ENCODE results near the gene SSR1. TPM values are rescaled to one million over a fixed set of nuclear protein-coding genes. Genes with fewer than 3 reads are reported as not detected.

Gene SSR1
- total RNA-seq, 2 donors from 2014 or later: 145 to 167 TPM

DNA sequence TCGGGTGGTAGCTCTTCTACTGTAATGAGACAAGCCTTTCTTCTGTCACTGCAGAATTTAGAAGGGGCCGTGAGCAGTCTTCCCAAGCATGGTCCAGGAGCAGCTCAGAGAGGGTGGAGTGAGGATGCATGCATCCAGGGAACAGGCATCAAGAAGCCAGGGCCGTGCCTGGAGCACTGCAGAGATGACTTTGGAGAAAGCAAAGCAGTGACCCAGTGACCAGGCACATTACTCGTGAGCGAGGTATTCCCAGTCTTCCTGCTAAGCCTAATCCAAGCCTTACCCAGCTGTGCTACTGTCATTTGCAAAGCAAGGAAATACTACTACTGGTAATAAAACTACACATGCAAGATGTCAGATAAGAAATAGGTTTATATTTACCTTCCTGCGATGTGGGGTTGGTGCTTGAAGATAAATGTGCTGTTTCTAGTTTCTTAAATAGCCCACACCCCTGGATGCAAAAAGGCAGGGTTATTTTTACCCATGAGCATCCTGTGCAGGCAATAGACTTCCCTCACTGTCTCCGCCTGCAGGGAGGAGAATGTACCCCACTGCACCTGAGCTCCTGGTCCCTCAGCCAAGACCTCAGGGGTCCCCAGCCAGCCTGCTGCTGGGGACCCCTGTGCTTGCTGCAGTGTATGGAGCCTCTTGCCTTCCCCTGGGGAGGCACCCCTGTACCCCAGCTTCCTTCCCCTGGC is 62.9 kb downstream of the SSR1 start:
- H3K4me3 Mint-ChIP-seq: no peak overlapping the region
- Histone ChIP-seq H3K9ac (ENCODE audit: extremely low read depth, low read length, poor library complexity, severe bottlenecking) (no peak overlapping the region), H3K27me3 (ENCODE audit: control insufficient read depth, insufficient read depth, low read length, poor library complexity, severe bottlenecking) (no peaks in the 10 kb centered on the region), H3K4me3 (ENCODE audit: low read length) (no peak overlapping the region), H3K27ac (ENCODE audit: low read depth, low read length) (no peak overlapping the region), H3K9me3 (ENCODE audit: control insufficient read depth, low read length) (no peaks in the 10 kb centered on the region), H3K36me3 (ENCODE audit: control insufficient read depth, insufficient read depth, low read length) (peaks cover 69% of the 10 kb centered on the region), H3K4me1 (ENCODE audit: control insufficient read depth, insufficient read depth, low read length) (no peaks in the 10 kb centered on the region)
- H3K36me3 Mint-ChIP-seq (ENCODE audit: low read depth): peaks cover 49% of the 10 kb centered on the region
- H3K4me1 Mint-ChIP-seq: no peaks in the 10 kb centered on the region
- no peaks in the 10 kb centered on the region for H3K27me3 Mint-ChIP-seq (ENCODE audit: insufficient read depth)
- 93 to 95% methylated on average over 6 to 7 of the region's 7 CpGs for WGBS, 2 experiments (ENCODE audit: insufficient coverage in 1 of 2, insufficient read length in 1 of 2)
- DNase-seq: peak; percentile 41
- TF ChIP-seq, protein P1, sequence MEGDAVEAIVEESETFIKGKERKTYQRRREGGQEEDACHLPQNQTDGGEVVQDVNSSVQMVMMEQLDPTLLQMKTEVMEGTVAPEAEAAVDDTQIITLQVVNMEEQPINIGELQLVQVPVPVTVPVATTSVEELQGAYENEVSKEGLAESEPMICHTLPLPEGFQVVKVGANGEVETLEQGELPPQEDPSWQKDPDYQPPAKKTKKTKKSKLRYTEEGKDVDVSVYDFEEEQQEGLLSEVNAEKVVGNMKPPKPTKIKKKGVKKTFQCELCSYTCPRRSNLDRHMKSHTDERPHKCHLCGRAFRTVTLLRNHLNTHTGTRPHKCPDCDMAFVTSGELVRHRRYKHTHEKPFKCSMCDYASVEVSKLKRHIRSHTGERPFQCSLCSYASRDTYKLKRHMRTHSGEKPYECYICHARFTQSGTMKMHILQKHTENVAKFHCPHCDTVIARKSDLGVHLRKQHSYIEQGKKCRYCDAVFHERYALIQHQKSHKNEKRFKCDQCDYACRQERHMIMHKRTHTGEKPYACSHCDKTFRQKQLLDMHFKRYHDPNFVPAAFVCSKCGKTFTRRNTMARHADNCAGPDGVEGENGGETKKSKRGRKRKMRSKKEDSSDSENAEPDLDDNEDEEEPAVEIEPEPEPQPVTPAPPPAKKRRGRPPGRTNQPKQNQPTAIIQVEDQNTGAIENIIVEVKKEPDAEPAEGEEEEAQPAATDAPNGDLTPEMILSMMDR (conservative IDR thresholded peaks at IDR 0.05): peak; percentile 25
- no peak overlapping the region for H3K27ac Mint-ChIP-seq
- no peaks in the 10 kb centered on the region for H3K9me3 Mint-ChIP-seq

DNA sequence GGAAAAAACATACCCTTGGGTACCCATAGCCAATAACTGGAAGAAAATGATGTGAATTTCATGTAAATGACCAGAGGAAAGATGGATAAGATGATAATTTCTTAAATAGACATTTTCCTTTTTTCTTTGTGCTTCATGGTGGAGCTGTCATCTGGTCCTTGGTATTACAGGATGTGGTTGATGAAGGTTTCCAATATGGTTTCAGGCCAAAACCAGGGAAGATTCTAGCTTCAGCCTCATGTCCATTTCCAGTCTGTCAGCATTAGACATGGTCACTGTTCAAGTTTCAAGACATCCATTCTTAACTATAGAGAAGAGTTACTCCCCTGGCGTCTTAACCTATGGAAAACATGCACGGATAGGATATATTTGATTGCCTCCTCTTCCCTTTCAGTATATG is 63.6 kb downstream of the SSR1 start:
- Histone ChIP-seq H3K36me3 (ENCODE audit: control insufficient read depth, insufficient read depth, low read length) (peaks cover 76% of the 10 kb centered on the region), H3K9ac (ENCODE audit: extremely low read depth, low read length, poor library complexity, severe bottlenecking) (no peak overlapping the region), H3K9me3 (ENCODE audit: control insufficient read depth, low read length) (no peaks in the 10 kb centered on the region), H3K4me1 (ENCODE audit: control insufficient read depth, insufficient read depth, low read length) (no peaks in the 10 kb centered on the region), H3K27me3 (ENCODE audit: control insufficient read depth, insufficient read depth, low read length, poor library complexity, severe bottlenecking) (no peaks in the 10 kb centered on the region), H3K27ac (ENCODE audit: low read depth, low read length) (no peak overlapping the region), H3K4me3 (ENCODE audit: low read length) (no peak overlapping the region)
- Mint-ChIP-seq H3K9me3 (no peaks in the 10 kb centered on the region), H3K4me1 (no peaks in the 10 kb centered on the region), H3K4me3 (no peak overlapping the region), H3K27ac (no peak overlapping the region), H3K27me3 (ENCODE audit: insufficient read depth) (no peaks in the 10 kb centered on the region), H3K36me3 (ENCODE audit: low read depth) (peaks cover 54% of the 10 kb centered on the region)
- TF ChIP-seq, protein P1 (conservative IDR thresholded peaks at IDR 0.05): no peak
- 100% methylated on average over 1 of the region's 2 CpGs; no CpG with 5 or more reads in 1 of the 2 experiments for WGBS, 2 experiments (ENCODE audit: insufficient coverage in 1 of 2, insufficient read length in 1 of 2)
- no peak for DNase-seq

DNA sequence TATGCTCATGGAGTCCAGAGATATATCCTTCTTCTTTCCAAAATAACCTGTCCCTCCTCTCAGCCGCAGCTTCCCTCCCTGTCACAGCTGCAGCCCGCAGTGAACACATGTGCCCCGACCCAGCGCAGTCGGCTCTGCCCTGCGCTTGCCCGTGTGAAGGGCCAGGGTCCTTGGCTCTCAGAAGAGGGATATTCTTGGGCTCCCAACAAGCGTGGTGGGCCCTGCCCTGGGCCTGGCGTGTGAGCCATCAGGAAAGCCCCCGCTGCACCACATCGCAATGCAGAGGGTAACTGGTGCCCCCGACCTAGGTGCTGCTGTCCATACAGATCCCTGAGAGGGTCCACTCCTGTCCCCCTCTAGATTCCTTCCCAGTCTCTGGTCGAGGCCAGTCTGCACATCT is 65.2 kb downstream of the SSR1 start:
- WGBS, 2 experiments (ENCODE audit: insufficient coverage in 1 of 2, insufficient read length in 1 of 2): 95% methylated on average over 9 to 13 of the region's 13 CpGs
- peak; percentile 30 for DNase-seq
- TF ChIP-seq, protein P1 (conservative IDR thresholded peaks at IDR 0.05): no peak
- no peaks in the 10 kb centered on the region for H3K27me3 ChIP-seq (ENCODE audit: control insufficient read depth, insufficient read depth, low read length, poor library complexity, severe bottlenecking)
- peaks cover 79% of the 10 kb centered on the region for H3K36me3 ChIP-seq (ENCODE audit: control insufficient read depth, insufficient read depth, low read length)
- H3K27ac ChIP-seq (ENCODE audit: low read depth, low read length): no peak overlapping the region
- no peak overlapping the region for H3K4me3 Mint-ChIP-seq
- H3K4me1 ChIP-seq (ENCODE audit: control insufficient read depth, insufficient read depth, low read length): peaks cover 3% of the 10 kb centered on the region
- H3K4me1 Mint-ChIP-seq: peaks cover 9% of the 10 kb centered on the region
- no peaks in the 10 kb centered on the region for H3K27me3 Mint-ChIP-seq (ENCODE audit: insufficient read depth)
- no peaks in the 10 kb centered on the region for H3K9me3 ChIP-seq (ENCODE audit: control insufficient read depth, low read length)
- no peak overlapping the region for H3K9ac ChIP-seq (ENCODE audit: extremely low read depth, low read length, poor library complexity, severe bottlenecking)
- H3K9me3 Mint-ChIP-seq: no peaks in the 10 kb centered on the region
- no peak overlapping the region for H3K4me3 ChIP-seq (ENCODE audit: low read length)
- no peak overlapping the region for H3K27ac Mint-ChIP-seq
- peaks cover 58% of the 10 kb centered on the region for H3K36me3 Mint-ChIP-seq (ENCODE audit: low read depth)
